Cardiac muscle cell (in vitro differentiated cells and primary cell): ENCODE data around the gene ZFPM1. TPM values are rescaled to one million over a fixed set of nuclear protein-coding genes. Genes with fewer than 3 reads are reported as not detected.

Experiments
- DNase-seq, 2 donors: peaks; one replicate each; pipeline versions ENCODE4 v3.0.0 to v3.0.0-alpha.2; 2010 to 2017; ENCODE audit warnings: low read depth in 1 of 2, low spot score in 1 of 2
- H3K27ac ChIP-seq: fragments of 200-600 bp; sonication (generic); 2 replicates; pipeline ENCODE4 v1.5.1; 2016
- H3K27me3 ChIP-seq: fragments of 200-600 bp; sonication (generic); 2 replicates; pipeline ENCODE4 v1.6.0; 2016; ENCODE audit warnings: control low read depth
- H3K36me3 ChIP-seq: fragments of 200-600 bp; sonication (generic); 2 replicates; pipeline ENCODE4 v1.5.1; 2016; ENCODE audit warnings: control low read depth
- H3K4me1 ChIP-seq: fragments of 200-600 bp; sonication (generic); 2 replicates; pipeline ENCODE4 v1.8.1; 2017; ENCODE audit warnings: low read depth, mild to moderate bottlenecking, mixed run types
- H3K4me3 ChIP-seq: fragments of 200-600 bp; sonication (generic); 2 replicates; pipeline ENCODE4 v1.5.1; 2016; ENCODE audit warnings: mild to moderate bottlenecking
- H3K9me3 ChIP-seq: fragments of 200-600 bp; sonication (generic); 2 replicates; pipeline ENCODE4 v1.5.1; 2017; ENCODE audit warnings: low read depth, mild to moderate bottlenecking, control low read depth
- polyA plus RNA-seq: library from polyadenylated mRNA; unstranded; fragments of >200 nt; fragmentation: Nextera tagmentation; extraction: Ambion mirVana; gene quantifications from 2 replicates; pipeline ENCODE4 v1.2.1, GENCODE V29; 2016
- total RNA-seq: library from RNA; depleted of rRNA; stranded (reverse); fragments of >200 nt; gene quantifications from 2 replicates; pipeline ENCODE4 v1.2.3, GENCODE V29; 2016
- TF ChIP-seq, protein P1 (sequence below): IDR thresholded peaks from 2 replicates; pipeline ENCODE4 v1.5.1; 2012; ENCODE audit warnings: low read depth, mild to moderate bottlenecking, low read length

Gene ZFPM1
- total and polyA plus RNA-seq, 2 experiments from 2014 or later: 7.6 to 9.4 TPM

DNA sequence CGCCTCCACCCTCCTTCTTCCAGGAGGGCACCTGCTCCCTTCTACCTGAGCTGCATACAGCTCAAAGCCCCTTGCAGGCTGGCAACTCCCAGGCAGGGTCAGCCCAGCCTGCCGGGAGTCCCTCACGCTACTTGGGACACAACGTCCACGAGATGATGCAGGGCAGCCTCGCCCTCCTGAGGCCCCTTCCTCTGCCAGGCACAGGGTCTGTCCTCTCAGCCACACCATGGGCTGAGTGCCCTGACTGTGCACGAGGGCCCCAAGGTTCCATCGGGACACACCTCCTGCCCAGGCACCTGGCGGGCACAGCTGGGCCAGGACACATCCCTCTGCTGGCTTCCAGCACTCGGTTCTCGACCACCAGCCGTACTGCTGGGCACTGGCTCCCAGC is 86.2 kb downstream of the ZFPM1 start:
- no peaks in the 10 kb centered on the region for H3K36me3 ChIP-seq
- no peak overlapping the region for H3K27ac ChIP-seq
- H3K9me3 ChIP-seq: no peaks in the 10 kb centered on the region
- no peak overlapping the region for H3K4me3 ChIP-seq
- H3K4me1 ChIP-seq: peaks cover 4% of the 10 kb centered on the region
- no peaks in the 10 kb centered on the region for H3K27me3 ChIP-seq
- TF ChIP-seq, protein P1, sequence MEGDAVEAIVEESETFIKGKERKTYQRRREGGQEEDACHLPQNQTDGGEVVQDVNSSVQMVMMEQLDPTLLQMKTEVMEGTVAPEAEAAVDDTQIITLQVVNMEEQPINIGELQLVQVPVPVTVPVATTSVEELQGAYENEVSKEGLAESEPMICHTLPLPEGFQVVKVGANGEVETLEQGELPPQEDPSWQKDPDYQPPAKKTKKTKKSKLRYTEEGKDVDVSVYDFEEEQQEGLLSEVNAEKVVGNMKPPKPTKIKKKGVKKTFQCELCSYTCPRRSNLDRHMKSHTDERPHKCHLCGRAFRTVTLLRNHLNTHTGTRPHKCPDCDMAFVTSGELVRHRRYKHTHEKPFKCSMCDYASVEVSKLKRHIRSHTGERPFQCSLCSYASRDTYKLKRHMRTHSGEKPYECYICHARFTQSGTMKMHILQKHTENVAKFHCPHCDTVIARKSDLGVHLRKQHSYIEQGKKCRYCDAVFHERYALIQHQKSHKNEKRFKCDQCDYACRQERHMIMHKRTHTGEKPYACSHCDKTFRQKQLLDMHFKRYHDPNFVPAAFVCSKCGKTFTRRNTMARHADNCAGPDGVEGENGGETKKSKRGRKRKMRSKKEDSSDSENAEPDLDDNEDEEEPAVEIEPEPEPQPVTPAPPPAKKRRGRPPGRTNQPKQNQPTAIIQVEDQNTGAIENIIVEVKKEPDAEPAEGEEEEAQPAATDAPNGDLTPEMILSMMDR: no peak
- DNase-seq: no peak

DNA sequence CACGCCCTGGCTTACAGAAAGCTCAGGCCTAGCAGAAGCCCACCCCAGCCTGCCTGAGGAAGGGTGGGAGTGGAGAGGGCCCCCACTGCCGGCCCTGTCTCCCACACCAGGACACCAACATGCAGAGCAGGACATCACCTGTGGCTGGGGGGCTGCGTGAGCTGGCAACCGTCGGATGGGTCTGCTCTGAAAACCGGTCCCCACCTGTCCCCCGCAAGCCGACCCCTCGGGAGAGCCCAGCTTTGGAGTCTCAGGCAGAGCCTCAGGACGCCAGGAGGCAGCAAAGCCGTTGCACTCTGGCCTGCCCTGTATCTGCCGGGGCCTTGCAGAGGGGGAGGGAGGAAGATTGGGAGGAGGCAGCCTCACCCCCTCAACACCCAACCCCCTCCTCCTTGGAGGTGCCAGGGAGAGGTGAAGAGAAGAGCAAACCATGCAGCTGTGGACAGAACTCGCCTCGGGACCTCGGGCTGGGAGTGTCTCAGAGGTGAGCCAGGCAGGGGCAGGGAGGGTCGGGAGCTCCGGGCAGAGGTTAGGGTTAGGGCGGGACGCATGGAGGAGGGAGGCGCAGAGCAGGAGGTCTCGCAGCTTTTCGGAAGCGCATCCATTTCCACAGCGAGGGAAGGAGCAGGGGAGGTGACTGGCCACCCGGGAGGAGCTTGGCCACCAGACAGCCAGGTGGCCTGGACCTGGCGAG is 86.7 kb downstream of the ZFPM1 start:
- Histone ChIP-seq H3K9me3 (no peaks in the 10 kb centered on the region), H3K4me3 (no peak overlapping the region), H3K36me3 (no peaks in the 10 kb centered on the region), H3K4me1 (peaks cover 3% of the 10 kb centered on the region), H3K27ac (no peak overlapping the region), H3K27me3 (no peaks in the 10 kb centered on the region)
- DNase-seq: no peak
- TF ChIP-seq, protein P1: no peak

DNA sequence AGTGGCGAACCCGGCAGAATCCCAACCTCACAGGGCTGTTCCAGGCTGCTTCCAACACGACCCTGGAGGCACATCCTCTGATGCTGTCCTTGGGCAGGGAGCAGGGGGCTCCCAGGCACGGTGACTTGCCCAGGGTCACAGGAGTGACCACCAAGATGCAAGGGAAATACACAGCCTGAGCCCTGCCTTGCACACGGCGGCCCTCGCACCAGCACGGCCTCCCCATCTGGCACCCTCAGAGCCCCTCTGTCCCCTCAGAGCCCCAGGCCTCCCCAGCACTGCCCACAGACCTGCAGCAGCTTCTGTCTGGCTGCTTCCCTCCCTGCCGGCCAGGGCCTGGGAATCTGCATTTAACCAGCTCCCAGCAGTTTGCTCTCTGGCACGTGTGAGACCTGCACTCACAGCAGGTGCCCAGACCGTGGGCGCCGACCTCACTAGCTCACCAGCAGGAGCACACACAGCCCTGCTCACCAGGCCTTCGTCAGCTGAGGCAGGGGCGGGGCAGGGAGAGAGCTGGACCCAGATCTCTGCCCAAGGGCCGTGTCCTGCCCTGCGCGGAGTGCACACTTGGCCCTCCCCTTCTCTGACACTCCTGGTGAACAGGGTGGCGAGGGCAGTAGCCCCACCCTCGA is 87.4 kb downstream of the ZFPM1 start:
- no peak overlapping the region for H3K4me3 ChIP-seq
- H3K27me3 ChIP-seq: peaks cover 2% of the 10 kb centered on the region
- TF ChIP-seq, protein P1: no peak
- no peaks in the 10 kb centered on the region for H3K36me3 ChIP-seq
- no peaks in the 10 kb centered on the region for H3K4me1 ChIP-seq
- no peak for DNase-seq
- H3K9me3 ChIP-seq: no peaks in the 10 kb centered on the region
- H3K27ac ChIP-seq: no peak overlapping the region

DNA sequence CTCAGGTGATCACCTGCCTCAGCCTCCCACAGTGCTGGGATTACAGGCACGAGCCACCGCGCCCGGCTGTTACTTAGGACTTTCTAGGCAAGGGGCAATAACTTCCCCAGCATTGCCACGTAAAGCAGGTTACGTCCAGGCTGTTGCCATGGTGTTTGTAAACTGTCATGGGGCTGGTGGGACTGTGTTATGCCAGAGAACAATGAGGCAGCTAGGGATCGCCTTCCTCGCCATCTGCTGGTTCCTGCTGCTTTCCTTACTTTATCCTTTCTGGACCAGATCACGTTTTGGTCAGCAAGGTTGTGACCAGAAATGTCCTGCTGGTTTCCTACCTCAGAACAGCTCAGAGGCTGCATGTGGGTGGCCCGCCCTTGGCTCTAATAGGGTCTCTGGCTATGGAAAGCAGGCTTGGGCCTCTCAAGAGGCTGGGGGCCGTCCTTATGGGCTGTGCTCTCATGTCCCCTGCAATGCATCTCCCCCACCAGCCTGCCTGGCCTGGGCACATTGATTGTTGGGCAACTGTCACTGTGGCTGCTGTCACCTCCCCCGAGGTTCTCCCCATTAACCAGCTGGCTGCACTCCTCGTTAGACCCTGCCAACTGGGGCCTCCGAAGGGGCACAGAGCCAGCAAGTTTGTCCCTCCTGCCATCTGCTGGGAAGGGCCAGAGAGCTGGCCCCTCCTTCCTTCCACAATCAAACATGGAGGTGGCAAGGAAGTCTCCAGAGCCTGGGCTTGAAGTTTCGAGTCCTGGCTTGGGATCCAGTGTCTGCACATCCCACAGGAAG is 88.9 kb downstream of the ZFPM1 start:
- Histone ChIP-seq H3K36me3 (no peaks in the 10 kb centered on the region), H3K27me3 (peaks cover 14% of the 10 kb centered on the region), H3K4me1 (no peaks in the 10 kb centered on the region), H3K4me3 (no peak overlapping the region), H3K27ac (no peak overlapping the region), H3K9me3 (no peaks in the 10 kb centered on the region)
- no peak for DNase-seq
- TF ChIP-seq, protein P1: no peak

DNA sequence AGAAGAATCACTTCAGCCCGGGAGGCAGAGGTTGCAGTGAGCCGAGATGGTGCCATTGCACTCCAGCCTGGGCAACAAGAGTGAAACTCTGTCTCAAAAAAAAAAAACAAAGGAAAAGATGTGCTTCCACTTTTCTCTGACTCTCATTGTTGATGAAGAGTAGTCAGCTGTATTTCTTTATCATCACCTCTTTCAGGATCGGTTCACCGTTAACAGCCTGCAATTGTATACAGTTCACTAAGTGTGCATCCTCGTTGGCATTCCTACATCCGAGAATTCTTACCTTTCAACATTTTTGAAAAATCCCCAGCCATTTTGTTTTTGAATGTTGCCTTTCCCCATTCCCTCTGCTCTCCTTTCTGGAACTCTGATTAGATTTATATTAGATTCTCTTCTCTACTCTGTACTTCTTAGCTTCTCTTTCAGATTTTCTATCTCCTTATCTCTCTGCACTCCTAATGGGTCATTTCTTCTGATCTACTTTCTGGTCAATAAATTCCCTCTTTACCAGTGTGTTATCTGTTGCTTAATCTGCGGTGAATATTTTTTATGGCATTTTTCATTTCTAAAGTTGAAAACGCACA is 90.2 kb downstream of the ZFPM1 start:
- Histone ChIP-seq H3K36me3 (no peaks in the 10 kb centered on the region), H3K9me3 (no peaks in the 10 kb centered on the region), H3K27me3 (peaks cover 21% of the 10 kb centered on the region), H3K4me1 (no peaks in the 10 kb centered on the region), H3K4me3 (no peak overlapping the region), H3K27ac (no peak overlapping the region)
- TF ChIP-seq, protein P1: no peak
- no peak for DNase-seq
